ENCODE data around the gene KRT75. TPM values are rescaled to one million over a fixed set of nuclear protein-coding genes. Genes with fewer than 3 reads are reported as not detected.

Gene KRT75
- polyA plus RNA-seq, 1 donor (not counting 4 experiments of a cell fraction or from before 2014, with no cell fraction given), result 59.4 TPM

GRCh38 chr12:52438305-52439301 is 4.4 kb upstream of the KRT75 start:
- no peak overlapping the region for H3K4me3 ChIP-seq (ENCODE audit: control insufficient read depth in 2 of 3, extremely low read depth in 1 of 3, insufficient read depth in 2 of 3, low read depth in 1 of 3, low read length in 3 of 3)
- H3K36me3 ChIP-seq (ENCODE audit: control insufficient read depth in 2 of 2, extremely low read depth in 1 of 2, insufficient read depth in 2 of 2, low read length in 2 of 2), result peaks cover 0 to 2% of the 10 kb centered on the region in 2 experiments
- peak overlapping the region; percentile 41 for H3K27ac ChIP-seq (ENCODE audit: control insufficient read depth, insufficient read depth, low read length)
- dilution Hi-C loops (cut with MboI; ENCODE audit: extremely low pct_ligation_motif_present, low sequenced_read_pairs), result no loop called here
- peak; percentile 74 for FAIRE-seq
- H3K4me2 ChIP-seq (ENCODE audit: control insufficient read depth, extremely low read depth, insufficient read depth, low read depth, low read length), result peak overlapping the region; percentile 22
- no peak overlapping the region for H2AFZ ChIP-seq (ENCODE audit: control insufficient read depth, low read length)
- peak overlapping the region; percentile 28 for H3K9ac ChIP-seq (ENCODE audit: control insufficient read depth, extremely low read depth, insufficient read depth, low read length)
- H3K79me2 ChIP-seq (ENCODE audit: control insufficient read depth, insufficient read depth, low read length), result peaks cover 2% of the 10 kb centered on the region
- H3K27me3 ChIP-seq (ENCODE audit: control insufficient read depth, extremely low read depth, insufficient read depth, low read length), result no peaks in the 10 kb centered on the region
- TF ChIP-seq, protein P1, sequence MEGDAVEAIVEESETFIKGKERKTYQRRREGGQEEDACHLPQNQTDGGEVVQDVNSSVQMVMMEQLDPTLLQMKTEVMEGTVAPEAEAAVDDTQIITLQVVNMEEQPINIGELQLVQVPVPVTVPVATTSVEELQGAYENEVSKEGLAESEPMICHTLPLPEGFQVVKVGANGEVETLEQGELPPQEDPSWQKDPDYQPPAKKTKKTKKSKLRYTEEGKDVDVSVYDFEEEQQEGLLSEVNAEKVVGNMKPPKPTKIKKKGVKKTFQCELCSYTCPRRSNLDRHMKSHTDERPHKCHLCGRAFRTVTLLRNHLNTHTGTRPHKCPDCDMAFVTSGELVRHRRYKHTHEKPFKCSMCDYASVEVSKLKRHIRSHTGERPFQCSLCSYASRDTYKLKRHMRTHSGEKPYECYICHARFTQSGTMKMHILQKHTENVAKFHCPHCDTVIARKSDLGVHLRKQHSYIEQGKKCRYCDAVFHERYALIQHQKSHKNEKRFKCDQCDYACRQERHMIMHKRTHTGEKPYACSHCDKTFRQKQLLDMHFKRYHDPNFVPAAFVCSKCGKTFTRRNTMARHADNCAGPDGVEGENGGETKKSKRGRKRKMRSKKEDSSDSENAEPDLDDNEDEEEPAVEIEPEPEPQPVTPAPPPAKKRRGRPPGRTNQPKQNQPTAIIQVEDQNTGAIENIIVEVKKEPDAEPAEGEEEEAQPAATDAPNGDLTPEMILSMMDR (optimal IDR thresholded peaks at IDR 0.05 in 1 of 3, IDR thresholded peaks at IDR 0.05 in 1 of 3, conservative IDR thresholded peaks at IDR 0.05 in 1 of 3; ENCODE audit: extremely low read depth in 1 of 3, insufficient read depth in 2 of 3, low read length in 3 of 3), result no peak
- no peak for TF ChIP-seq EZH2 (IDR thresholded peaks at IDR 0.05; ENCODE audit: low read length)
- no peak for DNase-seq (ENCODE audit: low read depth, low spot score)
- no peaks in the 10 kb centered on the region for H3K9me1 ChIP-seq (ENCODE audit: control insufficient read depth, extremely low read depth, insufficient read depth, low read length)
- H3K9me3 ChIP-seq (ENCODE audit: control insufficient read depth, low read depth, low read length), result no peaks in the 10 kb centered on the region
- no peaks in the 10 kb centered on the region for H4K20me1 ChIP-seq (ENCODE audit: control insufficient read depth, extremely low read depth, insufficient read depth, low read length)
- H3K4me1 ChIP-seq (ENCODE audit: control insufficient read depth, extremely low read depth, insufficient read depth, low read length), result peaks cover 96% of the 10 kb centered on the region

- Histone ChIP-seq H3K4me3 (ENCODE audit: control insufficient read depth in 2 of 3, extremely low read depth in 1 of 3, insufficient read depth in 2 of 3, low read depth in 1 of 3, low read length in 3 of 3) (no peak overlapping the region), H3K9me1 (ENCODE audit: control insufficient read depth, extremely low read depth, insufficient read depth, low read length) (no peaks in the 10 kb centered on the region), H3K27ac (ENCODE audit: control insufficient read depth, insufficient read depth, low read length) (peak overlapping the region; percentile 89), H3K4me1 (ENCODE audit: control insufficient read depth, extremely low read depth, insufficient read depth, low read length) (peaks cover 86% of the 10 kb centered on the region), H3K27me3 (ENCODE audit: control insufficient read depth, extremely low read depth, insufficient read depth, low read length) (no peaks in the 10 kb centered on the region), H3K9me3 (ENCODE audit: control insufficient read depth, low read depth, low read length) (no peaks in the 10 kb centered on the region), H3K79me2 (ENCODE audit: control insufficient read depth, insufficient read depth, low read length) (peaks cover 2% of the 10 kb centered on the region), H3K4me2 (ENCODE audit: control insufficient read depth, extremely low read depth, insufficient read depth, low read depth, low read length) (peak overlapping the region; percentile 0), H2AFZ (ENCODE audit: control insufficient read depth, low read length) (no peak overlapping the region), H3K36me3 (ENCODE audit: control insufficient read depth in 2 of 2, extremely low read depth in 1 of 2, insufficient read depth in 2 of 2, low read length in 2 of 2) (peaks cover 0 to 2% of the 10 kb centered on the region in 2 experiments), H3K9ac (ENCODE audit: control insufficient read depth, extremely low read depth, insufficient read depth, low read length) (no peak overlapping the region), H4K20me1 (ENCODE audit: control insufficient read depth, extremely low read depth, insufficient read depth, low read length) (no peaks in the 10 kb centered on the region)
- dilution Hi-C loops (cut with MboI; ENCODE audit: extremely low pct_ligation_motif_present, low sequenced_read_pairs), result no loop called here
- DNase-seq (ENCODE audit: low read depth, low spot score), result no peak
- TF ChIP-seq, protein P1 (optimal IDR thresholded peaks at IDR 0.05 in 1 of 3, IDR thresholded peaks at IDR 0.05 in 1 of 3, conservative IDR thresholded peaks at IDR 0.05 in 1 of 3; ENCODE audit: extremely low read depth in 1 of 3, insufficient read depth in 2 of 3, low read length in 3 of 3), result no peak
- TF ChIP-seq EZH2 (IDR thresholded peaks at IDR 0.05; ENCODE audit: low read length), result no peak
- no peak for FAIRE-seq
Measured at GRCh38 chr12:52437508-52437907, 3.3 kb upstream of the KRT75 start.
